Right lobe of liver (tissue), 4 donors: Measurements from ENCODE around the gene C10orf90.

Source experiments
- CTCF ChIP-seq, 4 donors: fragments of 200-600 bp in 3 of 4; fragments of 450-650 bp in 1 of 4; IDR thresholded peaks; one replicate each; pipeline versions ENCODE4 v1.5.1 to v1.8.0; 2016 to 2022; ENCODE audit warnings: antibody characterized with exemption in 4 of 4, mild to moderate bottlenecking in 2 of 4
- POLR2A ChIP-seq: fragments of 450-650 bp; IDR thresholded peaks from one replicate; pipeline ENCODE4 v1.6.1; 2017; ENCODE audit warnings: antibody characterized with exemption, mild to moderate bottlenecking
- donor health status: DM: no; HTN: no; CAD: no.
- donor health status: DM: no; HTN: no; CAD: no.
- donor health status: DM: no; HTN: yes; CAD: no.

- TF ChIP-seq POLR2A (no peak), CTCF (IDR thresholded peaks at IDR 0.05) (no peak)
Measured at GRCh38 chr10:126387931-126388911, 282.3 kb downstream of the C10orf90 start, which contains the start of gene ADAM12.
